Naive thymus-derived CD8-positive, alpha-beta T cell (primary cell): ENCODE results near the gene MYLK. TPM values are rescaled to one million over a fixed set of nuclear protein-coding genes. Genes with fewer than 3 reads are reported as not detected.

ENCODE experiments used
- ATAC-seq, 2 donors: fragments of 150-1000 bp; cut with Tn5 transposase in 1 of 2; sonication (Bioruptor Pico), chemical (Tn5 transposase) in 1 of 2; 1 replicate in 1 of 2; 2 replicates in 1 of 2; pipeline ENCODE4 v1.10.0; 2021; ENCODE audit warnings: mild to moderate bottlenecking in 2 of 2, moderate library complexity in 2 of 2
- POLR2A ChIA-PET: fragments of 350-600 bp; sonication (Branson Sonifier 250); formaldehyde crosslinking; loops from one replicate; lab custom pipeline; 2021; ENCODE audit warnings: antibody characterized with exemption; lab: Charles Lee
- DNase-seq, 10 donors: peaks; one replicate each; pipeline versions ENCODE4 v3.0.0 to v3.0.0-alpha.2; 2020 to 2022
- H3K27ac Mint-ChIP-seq, 10 donors: one replicate each; pipeline ENCODE4 v1.8.0; 2020 to 2022; ENCODE audit warnings: mild to moderate bottlenecking in 10 of 10, mixed read lengths in 10 of 10, moderate library complexity in 4 of 10, inconsistent platforms in 1 of 10
- H3K27me3 Mint-ChIP-seq, 5 donors: one replicate each; pipeline ENCODE4 v1.8.0; 2021 to 2022; ENCODE audit warnings: mixed read lengths in 5 of 5
- H3K36me3 Mint-ChIP-seq, 3 donors: one replicate each; pipeline ENCODE4 v1.8.0; 2020 to 2022; ENCODE audit warnings: mixed read lengths in 3 of 3, mild to moderate bottlenecking in 2 of 3, inconsistent platforms in 1 of 3
- H3K4me1 Mint-ChIP-seq, 4 donors: one replicate each; pipeline ENCODE4 v1.8.0; 2021 to 2022; ENCODE audit warnings: mixed read lengths in 4 of 4
- H3K4me3 Mint-ChIP-seq, 10 donors: one replicate each; pipeline ENCODE4 v1.8.0; 2020 to 2022; ENCODE audit warnings: mild to moderate bottlenecking in 10 of 10, mixed read lengths in 10 of 10, moderate library complexity in 6 of 10, inconsistent platforms in 1 of 10
- H3K9me3 Mint-ChIP-seq, 9 donors: one replicate each; pipeline ENCODE4 v1.8.0; 2020 to 2022; ENCODE audit warnings: mixed read lengths in 9 of 9, mild to moderate bottlenecking in 3 of 9, inconsistent platforms in 1 of 9, moderate library complexity in 1 of 9
- polyA plus RNA-seq, 3 donors: library from polyadenylated mRNA; unstranded; fragments of 300-500 nt; fragmentation: Illumina TruSeq; gene quantifications; one replicate each; pipeline ENCODE4 v1.2.3, GENCODE V29; 2021
- total RNA-seq, 8 experiments: library from RNA in 2 of 8; stranded (reverse) in 2 of 8; gene quantifications; one replicate each; pipeline ENCODE4 v1.2.3 and lab custom pipeline; 2021 to 2026

The MYLK gene
- total and polyA plus RNA-seq, 5 experiments from 2014 or later = 0.02 to 0.16 (median 0.10) TPM; not detected in 2

- DNase-seq = no peak
These were observed 124.8 kb downstream of the MYLK start for GRCh38 chr3:123759311-123759710.

DNA sequence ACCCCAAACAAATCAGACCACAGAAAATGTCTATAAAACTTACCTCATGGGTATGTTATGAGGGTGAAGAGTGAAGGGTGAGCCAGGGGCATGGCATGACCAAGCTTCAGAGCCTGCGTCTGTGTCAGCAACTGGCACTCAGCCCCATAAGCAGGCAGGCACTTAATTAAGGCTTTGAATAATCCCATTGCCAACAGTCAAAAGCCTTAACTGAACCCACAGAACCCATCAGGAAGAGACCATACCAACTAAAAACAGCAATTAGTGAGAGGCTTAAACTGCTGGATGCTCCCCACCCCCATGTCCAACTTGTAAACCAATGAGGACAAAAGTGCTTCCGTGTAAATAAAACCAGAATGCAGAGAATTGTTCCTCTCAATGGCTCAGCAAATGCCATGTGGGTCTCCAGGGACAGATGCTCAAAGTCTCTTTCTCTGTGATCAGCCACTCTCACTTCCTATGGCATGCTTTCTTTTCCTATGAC, 126.0 kb downstream of the MYLK start:
- DNase-seq = no peak
- POLR2A ChIA-PET = no interaction called here
- H3K9me3 Mint-ChIP-seq = no peaks in the 10 kb centered on the region
- peaks cover 2 to 19% (median 5%) of the 10 kb centered on the region in 4 donors for H3K4me1 Mint-ChIP-seq
- H3K27ac Mint-ChIP-seq = no peak overlapping the region
- peaks cover 0 to 5% (median 0%) of the 10 kb centered on the region in 5 donors for H3K27me3 Mint-ChIP-seq
- H3K36me3 Mint-ChIP-seq = no peaks in the 10 kb centered on the region
- no peak for ATAC-seq
- H3K4me3 Mint-ChIP-seq = no peak overlapping the region

More at GRCh38 chr3:123759311-123759710, 124.8 kb downstream of the MYLK start:
- no peaks in the 10 kb centered on the region for H3K36me3 Mint-ChIP-seq
- no peaks in the 10 kb centered on the region for H3K9me3 Mint-ChIP-seq
- peaks cover 0 to 5% (median 3%) of the 10 kb centered on the region in 5 donors for H3K27me3 Mint-ChIP-seq
- POLR2A ChIA-PET = no interaction called here
- no peak overlapping the region for H3K4me3 Mint-ChIP-seq
- H3K4me1 Mint-ChIP-seq = peaks cover 2 to 19% (median 5%) of the 10 kb centered on the region in 4 donors
- no peak for ATAC-seq
- no peak overlapping the region for H3K27ac Mint-ChIP-seq

- Mint-ChIP-seq H3K27ac (peak overlapping the region in 2 of 10 donors; percentile 26 to 78), H3K4me1 (peaks cover 2 to 19% (median 5%) of the 10 kb centered on the region in 4 donors), H3K27me3 (peaks cover 0 to 2% (median 0%) of the 10 kb centered on the region in 5 donors), H3K4me3 (peak overlapping the region in 1 of 10 donors; percentile 37), H3K9me3 (no peaks in the 10 kb centered on the region), H3K36me3 (no peaks in the 10 kb centered on the region)
- DNase-seq (no peak), ATAC-seq (no peak)
- POLR2A ChIA-PET = no interaction called here
These were observed 126.7 kb downstream of the MYLK start for GRCh38 chr3:123757281-123757940.

DNA sequence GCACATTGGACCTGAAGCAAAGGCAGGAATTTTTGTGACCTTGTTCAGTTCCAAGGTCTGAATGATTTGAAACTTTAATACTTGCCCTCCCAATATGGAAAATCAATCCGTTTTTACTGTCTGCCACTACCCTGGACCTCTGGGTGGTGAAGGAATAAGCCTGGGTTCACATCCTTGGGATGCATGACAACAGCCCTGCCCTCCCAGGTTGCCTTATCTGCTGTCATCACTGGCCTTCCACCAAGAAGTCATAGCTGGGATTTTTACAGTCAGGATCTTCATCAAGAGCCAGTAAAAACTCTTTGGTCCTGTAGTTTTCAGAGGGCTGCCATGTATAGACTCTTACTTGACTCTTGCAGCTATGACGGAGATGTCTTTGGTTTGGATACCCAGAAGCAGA, 128.6 kb downstream of the MYLK start:
- Mint-ChIP-seq H3K9me3 (no peaks in the 10 kb centered on the region), H3K36me3 (no peaks in the 10 kb centered on the region), H3K4me3 (no peak overlapping the region), H3K27me3 (peaks cover 0 to 4% (median 0%) of the 10 kb centered on the region in 5 donors), H3K27ac (no peak overlapping the region), H3K4me1 (peaks cover 2 to 19% (median 5%) of the 10 kb centered on the region in 4 donors)
- DNase-seq (no peak), ATAC-seq (no peak)
- POLR2A ChIA-PET = no interaction called here

DNA sequence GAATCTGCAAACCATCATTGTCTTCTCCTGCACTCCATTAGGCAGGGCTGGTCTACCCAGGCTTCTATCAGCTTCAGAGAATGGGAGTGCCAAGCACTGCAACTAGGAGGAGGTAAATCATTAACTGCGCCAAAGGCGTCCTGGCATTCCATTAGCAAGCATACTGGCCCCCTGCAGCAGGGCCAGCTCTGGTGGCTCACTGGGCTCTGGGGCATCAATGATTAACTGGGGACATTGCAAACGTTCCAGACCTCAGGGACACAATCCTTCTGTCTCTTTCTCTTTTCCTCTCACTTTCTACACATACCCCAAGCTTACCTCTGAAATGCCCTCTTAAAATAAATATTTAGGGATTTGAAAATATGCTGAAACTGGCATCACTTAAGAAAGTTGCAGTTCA, 129.0 kb downstream of the MYLK start:
- Mint-ChIP-seq H3K27me3 (peaks cover 0 to 4% (median 0%) of the 10 kb centered on the region in 5 donors), H3K4me3 (no peak overlapping the region), H3K36me3 (no peaks in the 10 kb centered on the region), H3K9me3 (no peaks in the 10 kb centered on the region), H3K4me1 (peaks cover 2 to 19% (median 5%) of the 10 kb centered on the region in 4 donors), H3K27ac (no peak overlapping the region)
- POLR2A ChIA-PET = no interaction called here
- DNase-seq (no peak), ATAC-seq (no peak)

- no peak overlapping the region for H3K27ac Mint-ChIP-seq
- POLR2A ChIA-PET = no interaction called here
- H3K9me3 Mint-ChIP-seq = no peaks in the 10 kb centered on the region
- no peaks in the 10 kb centered on the region for H3K36me3 Mint-ChIP-seq
- DNase-seq (no peak), ATAC-seq (no peak)
- peaks cover 2 to 17% (median 5%) of the 10 kb centered on the region in 4 donors for H3K4me1 Mint-ChIP-seq
- H3K4me3 Mint-ChIP-seq = no peak overlapping the region
- peaks cover 0 to 4% (median 0%) of the 10 kb centered on the region in 5 donors for H3K27me3 Mint-ChIP-seq
These were observed 130.8 kb downstream of the MYLK start for GRCh38 chr3:123753286-123753685.

GRCh38 chr3:123752228-123752627, 131.9 kb downstream of the MYLK start:
- Mint-ChIP-seq H3K4me1 (peaks cover under 1 to 7% (median 2%) of the 10 kb centered on the region in 4 donors), H3K27me3 (peaks cover 0 to 7% (median 0%) of the 10 kb centered on the region in 5 donors), H3K9me3 (no peaks in the 10 kb centered on the region), H3K27ac (no peak overlapping the region), H3K36me3 (no peaks in the 10 kb centered on the region), H3K4me3 (no peak overlapping the region)
- POLR2A ChIA-PET = no interaction called here
- DNase-seq = no peak
- no peak for ATAC-seq

- peaks cover 0 to 6% (median 0%) of the 10 kb centered on the region in 5 donors for H3K27me3 Mint-ChIP-seq
- ATAC-seq (no peak), DNase-seq (no peak)
These were observed 132.7 kb downstream of the MYLK start for GRCh38 chr3:123751433-123751832.

GRCh38 chr3:123750659-123751420, 133.3 kb downstream of the MYLK start:
- peaks cover 0 to 6% (median 0%) of the 10 kb centered on the region in 5 donors for H3K27me3 Mint-ChIP-seq
- no peak overlapping the region for H3K27ac Mint-ChIP-seq
- no peak overlapping the region for H3K4me3 Mint-ChIP-seq
- ATAC-seq = no peak
- no peaks in the 10 kb centered on the region for H3K4me1 Mint-ChIP-seq
- no peaks in the 10 kb centered on the region for H3K9me3 Mint-ChIP-seq
- H3K36me3 Mint-ChIP-seq = no peaks in the 10 kb centered on the region
- DNase-seq = no peak
- POLR2A ChIA-PET = no interaction called here

More at GRCh38 chr3:123751433-123751832, 132.7 kb downstream of the MYLK start:
- Mint-ChIP-seq H3K9me3 (no peaks in the 10 kb centered on the region), H3K27ac (peak overlapping the region in 1 of 10 donors; percentile 57), H3K4me3 (no peak overlapping the region), H3K4me1 (peaks cover 0 to under 1% (median 0%) of the 10 kb centered on the region in 4 donors), H3K36me3 (no peaks in the 10 kb centered on the region)
- POLR2A ChIA-PET = no interaction called here

GRCh38 chr3:123750209-123750608, 133.9 kb downstream of the MYLK start:
- DNase-seq (no peak), ATAC-seq (no peak)
- H3K36me3 Mint-ChIP-seq = no peaks in the 10 kb centered on the region
- POLR2A ChIA-PET = no interaction called here
- no peak overlapping the region for H3K27ac Mint-ChIP-seq
- no peaks in the 10 kb centered on the region for H3K9me3 Mint-ChIP-seq
- H3K27me3 Mint-ChIP-seq = peaks cover 0 to 6% (median 0%) of the 10 kb centered on the region in 5 donors
- H3K4me3 Mint-ChIP-seq = no peak overlapping the region
- no peaks in the 10 kb centered on the region for H3K4me1 Mint-ChIP-seq

- H3K27ac Mint-ChIP-seq = no peak overlapping the region
- H3K27me3 Mint-ChIP-seq = peaks cover 0 to 6% (median 0%) of the 10 kb centered on the region in 5 donors
- no peak for ATAC-seq
- no peaks in the 10 kb centered on the region for H3K9me3 Mint-ChIP-seq
- POLR2A ChIA-PET = no interaction called here
- no peak for DNase-seq
- no peak overlapping the region for H3K4me3 Mint-ChIP-seq
- no peaks in the 10 kb centered on the region for H3K36me3 Mint-ChIP-seq
- H3K4me1 Mint-ChIP-seq = no peaks in the 10 kb centered on the region
These were observed 134.4 kb downstream of the MYLK start for GRCh38 chr3:123749711-123750110.

DNA sequence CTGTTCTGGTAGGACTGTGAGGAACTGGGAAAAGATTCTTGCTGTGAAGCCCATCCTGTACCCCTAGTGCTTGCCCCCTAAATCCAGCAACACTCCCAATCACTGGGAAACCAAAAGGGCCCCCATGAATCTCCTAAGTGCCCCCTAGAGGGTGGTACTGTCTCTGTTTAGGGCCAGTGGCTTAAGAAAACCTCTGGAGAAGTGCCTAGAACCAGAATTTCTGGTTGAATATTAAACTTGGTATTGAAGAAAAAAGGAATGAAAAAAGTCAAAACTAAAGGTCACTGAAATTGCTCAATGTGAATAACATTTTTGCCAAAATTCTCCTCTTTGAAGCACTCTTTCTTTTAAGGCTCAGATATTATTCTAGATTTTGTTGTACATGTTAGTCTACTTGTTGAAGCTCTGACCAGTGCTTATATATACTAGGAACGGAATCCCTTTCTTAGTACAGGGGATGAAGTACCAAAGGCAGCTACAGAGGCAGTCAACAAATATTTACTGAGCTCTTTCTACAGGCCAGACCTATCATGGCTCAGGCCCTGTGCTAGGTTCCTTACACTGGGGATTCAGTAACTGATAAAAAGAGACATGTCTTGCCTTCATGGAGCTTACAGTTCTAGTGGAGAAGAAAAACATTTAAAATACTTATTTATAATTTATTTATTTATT, 138.8 kb downstream of the MYLK start:
- Mint-ChIP-seq H3K27me3 (peaks cover 0 to 6% (median 1%) of the 10 kb centered on the region in 5 donors), H3K4me3 (no peak overlapping the region), H3K9me3 (no peaks in the 10 kb centered on the region), H3K4me1 (no peaks in the 10 kb centered on the region), H3K36me3 (no peaks in the 10 kb centered on the region), H3K27ac (no peak overlapping the region)
- POLR2A ChIA-PET = no interaction called here
- no peak for ATAC-seq
- DNase-seq = no peak
